IPS-11a (cell line): ENCODE results near the gene CARD9.
A peak's percentile ranks its signal among the peaks of the same experiment; 100 is the strongest.

Experiments
- H3K4me3 ChIP-seq: one replicate; pipeline ENCODE4 v1.5.1; 2013; ENCODE audit warnings: low read depth, low read length, control low read depth

Gene CARD9

DNA sequence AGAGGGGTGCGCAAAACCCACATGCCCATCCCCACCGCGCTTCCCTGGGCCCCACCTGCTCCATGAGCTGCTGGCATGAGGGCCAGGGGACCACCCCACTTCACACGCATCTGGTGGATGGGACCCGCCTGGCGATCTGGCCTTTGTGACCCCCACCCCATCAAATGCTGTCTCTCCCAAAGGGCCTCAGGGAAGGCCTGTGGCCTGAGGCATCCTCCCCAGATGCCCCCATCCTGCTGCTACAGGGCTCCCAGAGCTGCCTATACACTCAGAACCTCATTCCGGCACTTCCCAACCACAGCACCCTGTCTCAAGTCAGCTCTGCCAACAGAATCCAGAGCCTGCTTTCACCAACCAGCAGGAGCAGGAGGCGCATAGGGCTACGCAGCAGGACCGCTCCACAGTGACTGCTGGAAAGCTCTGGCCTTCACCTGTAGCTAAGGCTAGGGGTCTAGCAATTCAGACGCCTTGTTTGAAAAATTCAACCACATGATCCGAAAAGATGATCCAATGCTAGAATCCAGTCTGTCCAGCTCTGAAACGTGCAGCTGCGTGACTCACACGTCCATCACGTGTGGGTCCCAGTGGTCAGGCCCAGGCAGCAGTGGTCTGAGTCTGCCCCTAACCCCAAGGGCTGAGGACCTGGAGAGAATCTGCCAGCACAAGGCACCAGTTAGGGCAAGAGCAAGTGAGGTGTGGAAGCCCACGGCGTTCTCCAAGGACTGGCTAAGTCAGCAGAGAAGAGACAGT, 27.9 kb upstream of the CARD9 start:
- no peak overlapping the region for H3K4me3 ChIP-seq

GRCh38 chr9:136400038-136400834, 26.8 kb upstream of the CARD9 start, which contains the start of gene SNAPC4:
Gene SNAPC4, minus strand, starts transcription at chr9:136400170. Its CDS starts 1,742 bp downstream, at chr9:136398428.
- peak within 1 kb of the TSS; percentile 79 for H3K4me3 ChIP-seq

DNA sequence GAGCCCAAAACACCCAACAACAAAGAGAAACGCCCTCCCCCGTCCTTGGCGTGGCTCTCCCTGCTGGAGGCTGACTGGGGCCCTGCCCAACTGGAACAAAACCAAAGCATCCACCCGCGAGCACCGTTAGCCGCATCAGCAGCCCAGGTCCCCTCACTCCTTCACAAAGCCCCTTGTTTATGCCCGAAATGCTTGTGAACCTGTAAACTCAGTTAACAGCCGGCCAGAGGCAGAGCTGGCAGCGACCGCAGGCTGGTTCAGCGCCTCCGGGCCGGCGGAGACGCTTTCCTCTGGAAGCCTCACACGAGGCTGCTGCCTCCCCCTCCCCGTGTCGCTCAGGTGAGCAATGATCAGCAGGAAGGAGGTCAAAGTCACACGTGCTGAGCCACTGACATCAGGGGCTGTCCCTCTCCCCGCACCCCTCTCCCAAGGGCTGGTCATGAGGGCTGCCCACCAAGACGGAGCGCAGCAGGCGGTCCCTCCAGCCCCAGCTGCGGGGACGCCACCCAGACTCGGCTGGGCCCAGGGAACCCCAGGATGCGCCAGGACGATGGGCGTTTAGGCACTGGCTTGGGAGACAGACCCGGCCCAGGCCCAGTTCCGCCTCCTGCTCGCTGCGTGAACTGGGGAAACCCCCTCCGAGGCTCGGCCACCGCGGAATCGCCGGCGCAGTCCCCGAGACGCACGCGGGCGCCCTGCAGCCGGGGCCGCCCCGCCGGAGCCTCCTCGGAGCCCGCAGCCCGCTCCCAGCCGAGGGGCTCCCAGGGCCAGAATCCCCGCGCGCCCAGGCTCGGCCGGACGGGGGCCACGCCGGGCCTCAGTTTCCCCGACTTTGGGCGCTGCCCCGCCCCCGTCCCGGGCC, 25.9 kb upstream of the CARD9 start:
- H3K4me3 ChIP-seq = peak overlapping the region; percentile 79

- no peak overlapping the region for H3K4me3 ChIP-seq
Measured at GRCh38 chr9:136398286-136398685, 24.8 kb upstream of the CARD9 start.

DNA sequence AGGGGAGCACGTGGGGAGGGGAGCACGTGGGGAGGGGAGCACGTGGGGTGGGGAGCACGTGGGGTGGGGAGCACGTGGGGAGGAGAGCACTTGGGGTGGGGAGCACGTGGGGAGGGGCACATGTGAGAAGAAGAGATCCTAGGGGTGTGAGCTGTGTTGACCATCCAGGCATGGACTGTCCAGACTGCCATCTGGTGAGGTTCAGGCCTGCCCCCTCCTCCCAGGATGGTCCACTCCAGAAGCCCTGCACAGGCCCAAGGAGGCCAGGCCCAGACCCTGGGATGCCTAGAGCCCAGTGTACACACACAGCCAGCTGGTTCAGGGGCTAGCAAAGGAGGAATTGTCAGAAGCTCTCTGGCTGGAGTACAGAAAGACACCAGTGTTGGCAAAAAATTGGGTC, 24.2 kb upstream of the CARD9 start:
- no peak overlapping the region for H3K4me3 ChIP-seq

- H3K4me3 ChIP-seq = no peak overlapping the region
Measured at GRCh38 chr9:136396219-136396515, 22.7 kb upstream of the CARD9 start.

DNA sequence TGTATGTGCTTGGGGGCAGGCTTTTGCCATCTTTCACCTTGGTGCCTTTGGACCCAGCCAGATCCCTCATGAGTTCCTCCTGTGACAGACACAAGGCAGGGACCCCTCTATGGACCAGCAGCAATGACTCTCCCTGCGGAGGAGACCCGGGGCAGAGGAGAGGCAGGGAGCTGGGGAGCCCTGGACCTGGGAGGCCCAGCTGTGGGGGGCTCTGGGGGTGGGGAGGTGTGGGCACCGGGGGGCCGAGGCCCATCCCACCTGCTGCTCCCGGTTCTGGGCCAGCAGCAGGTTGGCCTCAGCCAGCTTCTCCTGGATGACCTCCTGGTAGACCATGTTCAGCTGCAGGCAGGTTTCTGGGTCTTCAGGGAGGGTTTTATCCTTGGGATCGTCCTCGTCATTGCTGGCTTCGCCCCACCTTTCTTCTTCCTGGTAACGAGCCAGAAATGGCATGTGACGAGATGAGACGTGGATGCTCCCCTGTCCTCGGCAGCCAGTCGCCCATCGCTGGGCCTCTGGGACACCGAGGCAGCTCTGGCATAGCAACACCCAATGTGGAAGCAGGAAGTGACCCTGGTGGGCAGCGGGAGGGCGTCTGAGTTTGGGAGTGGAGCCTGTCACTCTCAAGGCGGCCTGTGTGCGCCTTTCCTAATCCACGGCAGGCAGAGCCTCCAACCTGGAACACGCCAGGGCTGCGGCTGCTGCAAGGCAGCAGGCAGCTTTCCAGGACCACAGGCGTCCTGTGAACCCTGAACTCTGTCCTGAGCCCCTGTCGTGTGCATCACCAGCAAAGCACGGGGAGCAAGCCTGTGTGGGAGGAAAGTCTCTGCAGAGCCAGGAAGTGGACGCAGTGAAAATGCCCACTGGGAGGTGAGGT, 22.1 kb upstream of the CARD9 start:
- H3K4me3 ChIP-seq = no peak overlapping the region

DNA sequence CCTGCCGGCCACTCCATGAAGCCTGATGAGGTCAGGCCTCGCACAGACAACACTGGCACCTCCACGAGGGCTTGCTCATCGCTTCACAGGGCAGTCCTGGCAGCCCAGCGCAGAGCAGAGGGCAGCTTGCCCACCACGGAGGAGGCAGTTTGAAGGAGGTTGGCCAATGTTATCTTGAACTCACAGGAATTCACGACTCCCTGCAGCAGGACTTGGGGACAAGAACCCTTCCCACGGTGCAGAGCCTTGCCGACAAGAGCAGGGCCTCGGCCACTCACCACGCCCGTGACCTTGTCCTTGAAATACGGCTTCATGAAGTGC, 21.5 kb upstream of the CARD9 start:
- H3K4me3 ChIP-seq = no peak overlapping the region

- no peak overlapping the region for H3K4me3 ChIP-seq
Measured at GRCh38 chr9:136394312-136395019, 21.0 kb upstream of the CARD9 start.

- no peak overlapping the region for H3K4me3 ChIP-seq
Measured at GRCh38 chr9:136393531-136393930, 20.1 kb upstream of the CARD9 start.

GRCh38 chr9:136392538-136393449, 19.3 kb upstream of the CARD9 start:
- no peak overlapping the region for H3K4me3 ChIP-seq

- no peak overlapping the region for H3K4me3 ChIP-seq
Measured at GRCh38 chr9:136391737-136392537, 18.5 kb upstream of the CARD9 start.

DNA sequence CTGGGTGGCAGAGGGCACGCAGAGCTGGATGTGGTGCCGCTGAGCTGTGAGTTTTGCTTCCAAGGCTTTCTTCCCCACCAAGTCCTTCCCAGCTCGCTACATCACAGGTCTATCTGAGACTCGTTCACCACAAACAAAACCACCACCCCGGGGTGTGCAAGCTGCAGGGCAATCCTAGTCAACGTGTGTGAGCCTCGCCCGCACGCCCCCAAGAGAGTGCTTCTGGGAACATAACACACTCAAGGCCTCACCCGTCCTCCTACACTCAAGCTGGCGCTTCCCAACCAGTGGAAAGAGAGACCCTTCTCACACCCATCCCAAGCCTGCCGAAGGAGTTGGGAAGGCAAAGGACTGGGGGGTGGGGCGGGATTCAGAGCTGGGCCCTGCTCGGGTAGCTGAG, 15.9 kb upstream of the CARD9 start:
- H3K4me3 ChIP-seq = no peak overlapping the region

DNA sequence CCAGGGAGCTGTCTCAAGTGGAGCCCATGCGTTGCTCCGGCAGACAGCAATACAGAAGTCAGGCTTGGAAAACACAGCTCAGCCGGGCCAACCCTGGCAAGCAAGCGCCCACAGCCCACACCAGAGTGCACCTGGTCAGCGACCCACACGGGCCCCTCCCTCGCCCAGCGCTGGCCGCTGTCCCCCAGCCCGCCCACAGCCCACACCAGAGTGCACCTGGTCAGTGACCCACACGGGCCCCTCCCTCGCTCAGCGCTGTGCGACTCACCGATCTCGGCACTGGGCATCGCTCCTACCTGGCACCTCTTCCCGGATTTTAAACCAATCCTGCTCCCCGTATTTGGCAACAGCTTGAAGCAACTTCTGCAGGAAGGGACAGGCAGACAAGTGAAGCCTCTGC, 13.7 kb upstream of the CARD9 start:
- H3K4me3 ChIP-seq = no peak overlapping the region

- no peak overlapping the region for H3K4me3 ChIP-seq
Measured at GRCh38 chr9:136386018-136386417, 12.5 kb upstream of the CARD9 start.

GRCh38 chr9:136385015-136385414, 11.5 kb upstream of the CARD9 start:
- no peak overlapping the region for H3K4me3 ChIP-seq

- H3K4me3 ChIP-seq = no peak overlapping the region
Measured at GRCh38 chr9:136383436-136383835, 10.0 kb upstream of the CARD9 start.

- no peak overlapping the region for H3K4me3 ChIP-seq
Measured at GRCh38 chr9:136381966-136382513, 8.6 kb upstream of the CARD9 start.
